Measurements from ENCODE around the gene RFNG. TPM values are rescaled to one million over a fixed set of nuclear protein-coding genes. Genes with fewer than 3 reads are reported as not detected.

The RFNG gene
- polyA plus RNA-seq, 1 experiment = 23.7 TPM

Other genes with a start within 250 kb of the RFNG start
- gene GCGR, start 247.7 kb downstream of the RFNG start, polyA plus RNA-seq (2011; rRNA removed) = not detected in 2 replicates
- 64.9 and 89.8 TPM in 2 replicates for gene MCRIP1, start 218.5 kb downstream of the RFNG start, polyA plus RNA-seq (2011; rRNA removed)
- 0.10 TPM in 1 of 2 replicates, not detected in the other for gene PPP1R27, start 216.8 kb downstream of the RFNG start, polyA plus RNA-seq (2011; rRNA removed)
- 122 and 175 TPM in 2 replicates for gene P4HB, start 191.3 kb downstream of the RFNG start, polyA plus RNA-seq (2011; rRNA removed)
- gene ARHGDIA, start 180.5 kb downstream of the RFNG start, polyA plus RNA-seq (2011; rRNA removed) = 74.8 and 163 TPM in 2 replicates
- gene ALYREF, start 160.2 kb downstream of the RFNG start, polyA plus RNA-seq (2011; rRNA removed) = 74.8 and 83.4 TPM in 2 replicates
- gene ANAPC11, start 160.1 kb downstream of the RFNG start, polyA plus RNA-seq (2011; rRNA removed) = 227 and 290 TPM in 2 replicates
- 0.21 and 0.38 TPM in 2 replicates for gene NPB, start 149.6 kb downstream of the RFNG start, polyA plus RNA-seq (2011; rRNA removed)
- gene PCYT2, start 140.4 kb downstream of the RFNG start, polyA plus RNA-seq (2011; rRNA removed) = 24.5 and 44.2 TPM in 2 replicates
- 5.2 and 8.4 TPM in 2 replicates for gene SIRT7, start 133.6 kb downstream of the RFNG start, polyA plus RNA-seq (2011; rRNA removed)
- 12.2 and 20.6 TPM in 2 replicates for gene MAFG, start 124.1 kb downstream of the RFNG start, polyA plus RNA-seq (2011; rRNA removed)
- 156 and 245 TPM in 2 replicates for gene PYCR1, start 114.5 kb downstream of the RFNG start, polyA plus RNA-seq (2011; rRNA removed)
- gene MYADML2, start 104.6 kb downstream of the RFNG start, polyA plus RNA-seq (2011; rRNA removed) = not detected in 2 replicates
- 0.06 TPM in 1 of 2 replicates, not detected in the other for gene NOTUM, start 90.6 kb downstream of the RFNG start, polyA plus RNA-seq (2011; rRNA removed)
- 12.0 and 15.4 TPM in 2 replicates for gene ASPSCR1, start 74.2 kb downstream of the RFNG start, polyA plus RNA-seq (2011; rRNA removed)
- 40.4 and 57.0 TPM in 2 replicates for gene CENPX, start 28.9 kb downstream of the RFNG start, polyA plus RNA-seq (2011; rRNA removed)
- gene LRRC45, start 28.5 kb downstream of the RFNG start, polyA plus RNA-seq (2011; rRNA removed) = 4.1 and 6.0 TPM in 2 replicates
- 7.5 and 11.5 TPM in 2 replicates for gene RAC3, start 20.1 kb downstream of the RFNG start, polyA plus RNA-seq (2011; rRNA removed)
- gene DCXR, start 14.1 kb downstream of the RFNG start, polyA plus RNA-seq (2011; rRNA removed) = 42.7 and 66.0 TPM in 2 replicates
- 79.7 and 131 TPM in 2 replicates for gene GPS1, start 87 bp upstream of the RFNG start, polyA plus RNA-seq (2011; rRNA removed)
- gene DUS1L, start 14.0 kb upstream of the RFNG start, polyA plus RNA-seq (2011; rRNA removed) = 22.1 and 47.6 TPM in 2 replicates
- gene FASN, start 46.4 kb upstream of the RFNG start, polyA plus RNA-seq (2011; rRNA removed) = 5.2 and 11.3 TPM in 2 replicates
- 11.6 and 15.4 TPM in 2 replicates for gene CCDC57, start 161.0 kb upstream of the RFNG start, polyA plus RNA-seq (2011; rRNA removed)
- 152 and 338 TPM in 2 replicates for gene SLC16A3, start 177.2 kb upstream of the RFNG start, polyA plus RNA-seq (2011; rRNA removed)
- 57.6 and 118 TPM in 2 replicates for gene CSNK1D, start 221.9 kb upstream of the RFNG start, polyA plus RNA-seq (2011; rRNA removed)

All from BJ (cell line).